ENCODE results near the gene SMC5.
"Not testable (repeated sequence)": the region's sequence is repeated elsewhere in the genome, so short reads cannot be mapped to it uniquely, and the experiment has no call there.

The SMC5 gene

GRCh38 chr9:70229026-70229425 is 29.8 kb upstream of the SMC5 start:
- TF ChIP-seq CTCF (conservative IDR thresholded peaks at IDR 0.05; ENCODE audit: low read length) = no peak
- no peak for DNase-seq (ENCODE audit: low read depth)
- H3K4me3 ChIP-seq (ENCODE audit: low read length) = no peak overlapping the region

GRCh38 chr9:70229579-70229978 is 29.2 kb upstream of the SMC5 start:
- no peak overlapping the region for H3K4me3 ChIP-seq (ENCODE audit: low read length)
- peak; percentile 44 for DNase-seq (ENCODE audit: low read depth)
- TF ChIP-seq CTCF (conservative IDR thresholded peaks at IDR 0.05; ENCODE audit: low read length) = peak; percentile 48

GRCh38 chr9:70232476-70232875 is 26.3 kb upstream of the SMC5 start:
- H3K4me3 ChIP-seq (ENCODE audit: low read length) = no peak overlapping the region
- TF ChIP-seq CTCF (conservative IDR thresholded peaks at IDR 0.05; ENCODE audit: low read length) = no peak
- DNase-seq (ENCODE audit: low read depth) = no peak

- DNase-seq (ENCODE audit: low read depth); H3K4me3 ChIP-seq (ENCODE audit: low read length): not testable (repeated sequence)
These were observed 24.6 kb upstream of the SMC5 start for GRCh38 chr9:70234208-70234607.

- DNase-seq (ENCODE audit: low read depth); H3K4me3 ChIP-seq (ENCODE audit: low read length): not testable (repeated sequence)
These were observed 12.8 kb upstream of the SMC5 start for GRCh38 chr9:70245952-70246351.

GRCh38 chr9:70250221-70250620 is 8.6 kb upstream of the SMC5 start:
- no peak for DNase-seq (ENCODE audit: low read depth)
- TF ChIP-seq CTCF (conservative IDR thresholded peaks at IDR 0.05; ENCODE audit: low read length) = no peak
- H3K4me3 ChIP-seq (ENCODE audit: low read length) = no peak overlapping the region

- no peak for DNase-seq (ENCODE audit: low read depth)
- H3K4me3 ChIP-seq (ENCODE audit: low read length) = peak overlapping the region; percentile 49
- TF ChIP-seq CTCF (conservative IDR thresholded peaks at IDR 0.05; ENCODE audit: low read length) = no peak
These were observed 3.3 kb upstream of the SMC5 start for GRCh38 chr9:70255486-70255885.

GRCh38 chr9:70256123-70256551 is 2.6 kb upstream of the SMC5 start:
- peak; percentile 72 for DNase-seq (ENCODE audit: low read depth)
- peak overlapping the region; percentile 49 for H3K4me3 ChIP-seq (ENCODE audit: low read length)
- no peak for TF ChIP-seq CTCF (conservative IDR thresholded peaks at IDR 0.05; ENCODE audit: low read length)
